Measurements from ENCODE around the gene CYP4F8.

DNA sequence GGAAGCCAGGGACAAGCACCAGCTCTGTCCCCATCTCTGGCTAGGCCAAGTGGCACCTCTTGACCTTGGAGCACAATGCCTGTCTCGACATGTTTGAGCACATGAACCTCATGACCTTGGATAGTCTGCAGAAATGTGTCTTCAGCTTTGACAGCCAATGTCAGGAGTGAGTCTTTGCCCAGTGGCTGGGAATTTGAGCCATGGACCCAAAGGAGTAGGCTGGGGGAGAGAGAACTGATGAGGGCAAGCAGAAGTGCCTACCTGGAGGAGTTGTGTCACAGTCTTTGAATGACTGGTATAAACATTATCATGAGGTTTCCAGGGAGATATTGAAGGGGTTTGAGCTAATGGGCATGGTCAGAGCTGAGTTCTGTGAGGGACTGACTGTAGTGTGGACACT, 51.2 kb downstream of the CYP4F8 start:
- TF ChIP-seq, protein P1, sequence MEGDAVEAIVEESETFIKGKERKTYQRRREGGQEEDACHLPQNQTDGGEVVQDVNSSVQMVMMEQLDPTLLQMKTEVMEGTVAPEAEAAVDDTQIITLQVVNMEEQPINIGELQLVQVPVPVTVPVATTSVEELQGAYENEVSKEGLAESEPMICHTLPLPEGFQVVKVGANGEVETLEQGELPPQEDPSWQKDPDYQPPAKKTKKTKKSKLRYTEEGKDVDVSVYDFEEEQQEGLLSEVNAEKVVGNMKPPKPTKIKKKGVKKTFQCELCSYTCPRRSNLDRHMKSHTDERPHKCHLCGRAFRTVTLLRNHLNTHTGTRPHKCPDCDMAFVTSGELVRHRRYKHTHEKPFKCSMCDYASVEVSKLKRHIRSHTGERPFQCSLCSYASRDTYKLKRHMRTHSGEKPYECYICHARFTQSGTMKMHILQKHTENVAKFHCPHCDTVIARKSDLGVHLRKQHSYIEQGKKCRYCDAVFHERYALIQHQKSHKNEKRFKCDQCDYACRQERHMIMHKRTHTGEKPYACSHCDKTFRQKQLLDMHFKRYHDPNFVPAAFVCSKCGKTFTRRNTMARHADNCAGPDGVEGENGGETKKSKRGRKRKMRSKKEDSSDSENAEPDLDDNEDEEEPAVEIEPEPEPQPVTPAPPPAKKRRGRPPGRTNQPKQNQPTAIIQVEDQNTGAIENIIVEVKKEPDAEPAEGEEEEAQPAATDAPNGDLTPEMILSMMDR (IDR thresholded peaks at IDR 0.05; ENCODE audit: control extremely low read depth in 1 of 3, insufficient read depth in 1 of 3, low read depth in 1 of 3, low read length in 3 of 3) = no peak
- no peak for TF ChIP-seq KDM1A (IDR thresholded peaks at IDR 0.05; ENCODE audit: borderline replicate concordance, low read length)
- no peak for TF ChIP-seq RFX5 (IDR thresholded peaks at IDR 0.05; ENCODE audit: borderline replicate concordance, low read depth, low read length)
- TF ChIP-seq EGR1 (IDR thresholded peaks at IDR 0.05; ENCODE audit: borderline replicate concordance, low read depth, low read length) = no peak
- no peak for TF ChIP-seq PHF8 (conservative IDR thresholded peaks at IDR 0.05; ENCODE audit: low read depth, low read length)
- TF ChIP-seq JUN (IDR thresholded peaks at IDR 0.05; ENCODE audit: low read depth, low read length) = no peak
- no peak for TF ChIP-seq ZNF274 (IDR thresholded peaks at IDR 0.05; ENCODE audit: borderline replicate concordance, extremely low read depth, low read length)
- TF ChIP-seq JUND (IDR thresholded peaks at IDR 0.05; ENCODE audit: low read length) = no peak
- no peak for TF ChIP-seq EP300 (IDR thresholded peaks at IDR 0.05; ENCODE audit: borderline replicate concordance in 1 of 2, low read depth in 2 of 2, low read length in 2 of 2)
- TF ChIP-seq GTF2F1 (IDR thresholded peaks at IDR 0.05; ENCODE audit: borderline replicate concordance, low read depth, low read length) = no peak
- no peak for TF ChIP-seq POLR2A (IDR thresholded peaks at IDR 0.05; ENCODE audit: control extremely low read depth in 1 of 2, low read depth in 2 of 2, low read length in 2 of 2)
- TF ChIP-seq, protein P2, sequence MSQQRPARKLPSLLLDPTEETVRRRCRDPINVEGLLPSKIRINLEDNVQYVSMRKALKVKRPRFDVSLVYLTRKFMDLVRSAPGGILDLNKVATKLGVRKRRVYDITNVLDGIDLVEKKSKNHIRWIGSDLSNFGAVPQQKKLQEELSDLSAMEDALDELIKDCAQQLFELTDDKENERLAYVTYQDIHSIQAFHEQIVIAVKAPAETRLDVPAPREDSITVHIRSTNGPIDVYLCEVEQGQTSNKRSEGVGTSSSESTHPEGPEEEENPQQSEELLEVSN (IDR thresholded peaks at IDR 0.05) = no peak
